IPS-15b (cell line): Measurements from ENCODE around the gene TAMALIN.

ENCODE experiments used
- H3K27me3 ChIP-seq: one replicate; pipeline ENCODE4 v1.6.1; 2013; ENCODE audit warnings: low read length; ENCODE audit not compliant: control insufficient read depth, insufficient read depth
- H3K36me3 ChIP-seq: one replicate; pipeline ENCODE4 v1.6.1; 2013; ENCODE audit warnings: low read length; ENCODE audit not compliant: control insufficient read depth, insufficient read depth
- H3K4me1 ChIP-seq: one replicate; pipeline ENCODE4 v1.6.1; 2013; ENCODE audit warnings: mild to moderate bottlenecking, low read length; ENCODE audit not compliant: control insufficient read depth, insufficient read depth
- H3K4me3 ChIP-seq: one replicate; pipeline ENCODE4 v1.5.1; 2013; ENCODE audit warnings: low read depth, low read length
- H3K9ac ChIP-seq: one replicate; pipeline ENCODE4 v1.6.1; 2013; ENCODE audit warnings: low read depth, mild to moderate bottlenecking, low read length
- H3K9me3 ChIP-seq: one replicate; pipeline ENCODE4 v1.6.1; 2013; ENCODE audit warnings: mild to moderate bottlenecking, low read length; ENCODE audit not compliant: control insufficient read depth, insufficient read depth

Gene TAMALIN

GRCh38 chr12:52019113-52019770 is 12.5 kb downstream of the TAMALIN start:
- Histone ChIP-seq H3K9me3 (no peaks in the 10 kb centered on the region), H3K9ac (no peak overlapping the region), H3K36me3 (no peaks in the 10 kb centered on the region), H3K4me1 (peaks cover 4% of the 10 kb centered on the region), H3K27me3 (peaks cover 67% of the 10 kb centered on the region), H3K4me3 (no peak overlapping the region)

GRCh38 chr12:52020539-52021336 is 14.0 kb downstream of the TAMALIN start:
- peak overlapping the region; percentile 19 for H3K4me3 ChIP-seq
- H3K9ac ChIP-seq = no peak overlapping the region
- H3K36me3 ChIP-seq = no peaks in the 10 kb centered on the region
- no peaks in the 10 kb centered on the region for H3K9me3 ChIP-seq
- H3K27me3 ChIP-seq = peaks cover 64% of the 10 kb centered on the region
- peaks cover 2% of the 10 kb centered on the region for H3K4me1 ChIP-seq

- Histone ChIP-seq H3K4me1 (peaks cover 6% of the 10 kb centered on the region), H3K9ac (no peak overlapping the region), H3K9me3 (no peaks in the 10 kb centered on the region), H3K36me3 (no peaks in the 10 kb centered on the region), H3K27me3 (peaks cover 46% of the 10 kb centered on the region), H3K4me3 (peak overlapping the region; percentile 68)
These were observed 16.1 kb downstream of the TAMALIN start for GRCh38 chr12:52022841-52023181.

GRCh38 chr12:52023182-52023975 is 16.6 kb downstream of the TAMALIN start:
- Histone ChIP-seq H3K9me3 (no peaks in the 10 kb centered on the region), H3K36me3 (no peaks in the 10 kb centered on the region), H3K4me1 (peaks cover 6% of the 10 kb centered on the region), H3K27me3 (peaks cover 46% of the 10 kb centered on the region), H3K9ac (no peak overlapping the region), H3K4me3 (peak overlapping the region; percentile 68)

GRCh38 chr12:52023976-52024688 is 17.4 kb downstream of the TAMALIN start:
- H3K9me3 ChIP-seq = no peaks in the 10 kb centered on the region
- no peak overlapping the region for H3K9ac ChIP-seq
- peaks cover 43% of the 10 kb centered on the region for H3K27me3 ChIP-seq

GRCh38 chr12:52024845-52025230 is 18.1 kb downstream of the TAMALIN start:
- no peaks in the 10 kb centered on the region for H3K36me3 ChIP-seq
- H3K9me3 ChIP-seq = no peaks in the 10 kb centered on the region
- peaks cover 10% of the 10 kb centered on the region for H3K4me1 ChIP-seq
- peak overlapping the region; percentile 35 for H3K4me3 ChIP-seq
- peaks cover 42% of the 10 kb centered on the region for H3K27me3 ChIP-seq
- H3K9ac ChIP-seq = no peak overlapping the region

More at GRCh38 chr12:52023976-52024688, 17.4 kb downstream of the TAMALIN start:
- Histone ChIP-seq H3K4me1 (peaks cover 6% of the 10 kb centered on the region), H3K4me3 (peak overlapping the region; percentile 45), H3K36me3 (no peaks in the 10 kb centered on the region)

GRCh38 chr12:52026263-52026662 is 19.5 kb downstream of the TAMALIN start:
- Histone ChIP-seq H3K27me3 (peaks cover 34% of the 10 kb centered on the region), H3K9me3 (no peaks in the 10 kb centered on the region), H3K36me3 (no peaks in the 10 kb centered on the region), H3K4me3 (no peak overlapping the region), H3K4me1 (peaks cover 11% of the 10 kb centered on the region), H3K9ac (no peak overlapping the region)

GRCh38 chr12:52027085-52027843 is 20.5 kb downstream of the TAMALIN start:
- Histone ChIP-seq H3K36me3 (no peaks in the 10 kb centered on the region), H3K9ac (no peak overlapping the region), H3K9me3 (no peaks in the 10 kb centered on the region), H3K4me3 (no peak overlapping the region), H3K27me3 (peaks cover 28% of the 10 kb centered on the region), H3K4me1 (peaks cover 13% of the 10 kb centered on the region)

GRCh38 chr12:52029685-52030084 is 22.9 kb downstream of the TAMALIN start:
- no peak overlapping the region for H3K9ac ChIP-seq
- no peak overlapping the region for H3K4me3 ChIP-seq
- H3K27me3 ChIP-seq = peaks cover 28% of the 10 kb centered on the region
- H3K4me1 ChIP-seq = peaks cover 16% of the 10 kb centered on the region
- H3K9me3 ChIP-seq = no peaks in the 10 kb centered on the region
- no peaks in the 10 kb centered on the region for H3K36me3 ChIP-seq

- Histone ChIP-seq H3K36me3 (no peaks in the 10 kb centered on the region), H3K9ac (peak overlapping the region; percentile 47), H3K9me3 (no peaks in the 10 kb centered on the region), H3K4me3 (peak overlapping the region; percentile 48), H3K27me3 (peaks cover 48% of the 10 kb centered on the region), H3K4me1 (peaks cover 17% of the 10 kb centered on the region)
These were observed 25.7 kb downstream of the TAMALIN start for GRCh38 chr12:52032446-52032803.
